HepG2 (cell line): ENCODE data around the gene PTGIS. TPM values are rescaled to one million over a fixed set of nuclear protein-coding genes. Genes with fewer than 3 reads are reported as not detected.
A peak's percentile ranks its signal among the peaks of the same experiment; 100 is the strongest.

Experiments used
- AHR ChIP-seq: IDR thresholded peaks from 2 replicates; pipeline ENCODE4 v1.6.1; 2018; ENCODE audit warnings: missing genetic modification reagents, missing compliant biosample characterization
- BCL6 ChIP-seq: IDR thresholded peaks from 2 replicates; pipeline ENCODE4 v1.6.1; 2016; ENCODE audit warnings: missing genetic modification reagents, missing compliant biosample characterization
- BORCS8-MEF2B ChIP-seq: sonication (generic); formaldehyde crosslinking; IDR thresholded peaks from 2 replicates; pipeline ENCODE4 v1.8.0; 2022; ENCODE audit warnings: mild to moderate bottlenecking, missing genetic modification reagents
- FOXA1 ChIP-seq, 2 experiments: fragments of 450-650 bp in 1 of 2; sonication (generic) in 1 of 2; formaldehyde crosslinking in 1 of 2; IDR thresholded peaks; 2 replicates each; pipeline versions ENCODE4 v1.4.0 to v1.6.1; 2016 to 2020; ENCODE audit warnings: missing genetic modification reagents in 1 of 2
- GZF1 ChIP-seq: sonication (generic); formaldehyde crosslinking; IDR thresholded peaks from 2 replicates; pipeline ENCODE4 v1.5.1; 2020; ENCODE audit warnings: mild to moderate bottlenecking, missing genetic modification reagents
- IRX3 ChIP-seq: sonication (generic); formaldehyde crosslinking; IDR thresholded peaks from 2 replicates; pipeline ENCODE4 v1.8.1; 2023; ENCODE audit warnings: mild to moderate bottlenecking, low read depth, missing genetic modification reagents, borderline replicate concordance
- PHF20 ChIP-seq: sonication (generic); formaldehyde crosslinking; IDR thresholded peaks from 2 replicates; pipeline ENCODE4 v1.5.0; 2020; ENCODE audit warnings: mild to moderate bottlenecking, missing genetic modification reagents
- SKI ChIP-seq: fragments of 450-650 bp; IDR thresholded peaks from one replicate; pipeline ENCODE4 v1.6.1; 2018; ENCODE audit warnings: mild to moderate bottlenecking; ENCODE audit not compliant: partially characterized antibody
- ZFP90 ChIP-seq: sonication (generic); formaldehyde crosslinking; IDR thresholded peaks from 2 replicates; pipeline ENCODE4 v1.8.0; 2022; ENCODE audit warnings: missing genetic modification reagents, mild to moderate bottlenecking, inconsistent platforms, borderline replicate concordance
- ZNF558 ChIP-seq: sonication (generic); formaldehyde crosslinking; IDR thresholded peaks from 2 replicates; pipeline ENCODE4 v1.9.0; 2022; ENCODE audit warnings: mild to moderate bottlenecking, missing genetic modification reagents, borderline replicate concordance
- ZNF713 ChIP-seq: sonication (generic); formaldehyde crosslinking; IDR thresholded peaks from 2 replicates; pipeline ENCODE4 v1.4.0; 2020; ENCODE audit warnings: mild to moderate bottlenecking, missing genetic modification reagents
- polyA plus RNA-seq, 8 experiments: library from polyadenylated mRNA; depleted of rRNA in 3 of 8; stranded (reverse) in 7 of 8; unstranded in 1 of 8; fragments of >200 nt; fragmentation: Illumina TruSeq in 4 of 8; extraction: Trizol in 4 of 8; gene quantifications; 2 replicates each; pipeline versions ENCODE4 v1.2.1 to v1.2.3, GENCODE V29; 2011 to 2016; ENCODE audit warnings: low read depth in 4 of 8, missing spikeins in 1 of 8, mixed read lengths in 1 of 8; ENCODE audit not compliant: insufficient read depth in 1 of 8
- total RNA-seq, 5 experiments: library from RNA; depleted of rRNA; stranded (reverse); fragments of >200 nt; fragmentation: Illumina TruSeq; extraction: Trizol; gene quantifications; 2 replicates each; pipeline ENCODE4 v1.2.3, GENCODE V29; 2016; ENCODE audit warnings: low read depth in 1 of 5
- TF ChIP-seq, protein P1 (sequence below): sonication (generic); formaldehyde crosslinking; IDR thresholded peaks from 2 replicates; pipeline ENCODE4 v1.4.0; 2020; ENCODE audit warnings: missing genetic modification reagents, mild to moderate bottlenecking, borderline replicate concordance
- TF ChIP-seq, protein P2 (sequence below): sonication (generic); formaldehyde crosslinking; IDR thresholded peaks from 2 replicates; pipeline ENCODE4 v1.4.0; 2020; ENCODE audit warnings: missing genetic modification reagents, borderline replicate concordance
- TF ChIP-seq, protein P3 (sequence below): sonication (generic); formaldehyde crosslinking; IDR thresholded peaks from 2 replicates; pipeline ENCODE4 v1.5.0; 2020; ENCODE audit warnings: mild to moderate bottlenecking, missing genetic modification reagents
- TF ChIP-seq, protein P4 (sequence below): sonication (generic); formaldehyde crosslinking; IDR thresholded peaks from 2 replicates; pipeline ENCODE4 v1.4.0; 2020; ENCODE audit warnings: missing genetic modification reagents
- TF ChIP-seq, protein P5 (sequence below): sonication (generic); formaldehyde crosslinking; IDR thresholded peaks from 2 replicates; pipeline ENCODE4 v1.9.0; 2021; ENCODE audit warnings: missing genetic modification reagents, mild to moderate bottlenecking, borderline replicate concordance

PTGIS gene
- total and polyA plus RNA-seq, 2 of the 13 experiments (the other 11 are each of a cell fraction or from before 2014, with no cell fraction given), result not detected

DNA sequence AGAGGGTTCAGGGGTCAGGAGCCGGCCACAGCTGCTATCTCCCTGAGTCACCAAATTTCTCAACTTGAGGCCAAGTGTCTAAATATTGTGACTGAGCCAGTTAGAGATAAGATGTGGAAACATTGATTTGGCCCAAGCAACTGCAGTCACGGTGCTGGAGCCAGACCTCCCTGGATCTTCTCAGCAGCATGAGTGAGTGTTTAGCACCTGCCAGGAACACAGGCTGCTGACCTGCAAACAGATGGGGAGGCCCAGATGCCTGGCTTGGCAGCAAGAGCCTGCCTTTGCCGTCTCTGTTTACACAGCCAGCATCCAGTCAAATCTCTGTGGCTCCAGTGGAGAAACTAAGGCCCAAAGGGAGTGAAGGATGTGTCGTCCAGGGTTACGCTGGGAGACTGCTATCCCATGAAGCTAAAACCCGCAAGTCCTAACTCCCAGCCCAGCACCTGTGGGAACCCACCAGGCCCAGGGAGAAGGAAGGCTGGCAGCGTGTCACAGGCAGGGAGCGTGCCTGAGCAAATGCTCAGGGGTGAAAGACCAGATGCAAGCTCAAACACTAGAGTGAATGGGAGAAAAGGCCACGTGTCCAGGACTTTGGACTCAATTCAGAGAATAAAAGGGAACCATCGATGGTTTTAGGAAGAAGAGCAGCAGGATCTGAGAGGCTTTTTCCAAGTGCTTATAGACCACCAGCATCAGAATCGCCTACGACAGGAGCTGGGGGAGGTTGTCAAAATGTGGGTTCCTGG is 15.9 kb upstream of the PTGIS start (continued):
- TF ChIP-seq FOXA1 (IDR thresholded peaks at IDR 0.05) (0 out of 2 replicates have a peak, but pooled peaks have one; percentile 40), FOXA1 (CRISPR knock-in tag; IDR thresholded peaks at IDR 0.05) (peak; percentile 96), GZF1 (CRISPR knock-in tag) (peak; percentile 72; the same call in 1 of the 2 replicates), PHF20 (CRISPR knock-in tag) (peak; percentile 47; the same call in 1 of the 2 replicates), BORCS8-MEF2B (CRISPR knock-in tag) (peak; percentile 86), ZNF558 (CRISPR knock-in tag) (no peak), AHR (peak; percentile 46; the same call in 1 of the 2 replicates), ZNF713 (peak; percentile 95; the same call in 1 of the 2 replicates), ZFP90 (CRISPR knock-in tag) (peak; percentile 90), BCL6 (CRISPR knock-in tag) (peak; percentile 76), SKI (peak; percentile 50), IRX3 (no peak; the same call in 1 of the 2 replicates)
- TF ChIP-seq, protein P1, sequence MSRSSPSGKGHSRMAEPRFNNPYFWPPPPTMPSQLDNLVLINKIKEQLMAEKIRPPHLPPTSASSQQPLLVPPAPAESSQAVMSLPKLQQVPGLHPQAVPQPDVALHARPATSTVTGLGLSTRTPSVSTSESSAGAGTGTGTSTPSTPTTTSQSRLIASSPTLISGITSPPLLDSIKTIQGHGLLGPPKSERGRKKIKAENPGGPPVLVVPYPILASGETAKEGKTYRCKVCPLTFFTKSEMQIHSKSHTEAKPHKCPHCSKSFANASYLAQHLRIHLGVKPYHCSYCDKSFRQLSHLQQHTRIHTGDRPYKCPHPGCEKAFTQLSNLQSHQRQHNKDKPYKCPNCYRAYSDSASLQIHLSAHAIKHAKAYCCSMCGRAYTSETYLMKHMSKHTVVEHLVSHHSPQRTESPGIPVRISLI (CRISPR knock-in tag), result peak; percentile 72; the same call in 1 of the 2 replicates
- TF ChIP-seq, protein P2, sequence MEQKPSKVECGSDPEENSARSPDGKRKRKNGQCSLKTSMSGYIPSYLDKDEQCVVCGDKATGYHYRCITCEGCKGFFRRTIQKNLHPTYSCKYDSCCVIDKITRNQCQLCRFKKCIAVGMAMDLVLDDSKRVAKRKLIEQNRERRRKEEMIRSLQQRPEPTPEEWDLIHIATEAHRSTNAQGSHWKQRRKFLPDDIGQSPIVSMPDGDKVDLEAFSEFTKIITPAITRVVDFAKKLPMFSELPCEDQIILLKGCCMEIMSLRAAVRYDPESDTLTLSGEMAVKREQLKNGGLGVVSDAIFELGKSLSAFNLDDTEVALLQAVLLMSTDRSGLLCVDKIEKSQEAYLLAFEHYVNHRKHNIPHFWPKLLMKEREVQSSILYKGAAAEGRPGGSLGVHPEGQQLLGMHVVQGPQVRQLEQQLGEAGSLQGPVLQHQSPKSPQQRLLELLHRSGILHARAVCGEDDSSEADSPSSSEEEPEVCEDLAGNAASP (CRISPR knock-in tag), result peak; percentile 63
- TF ChIP-seq, protein P3, sequence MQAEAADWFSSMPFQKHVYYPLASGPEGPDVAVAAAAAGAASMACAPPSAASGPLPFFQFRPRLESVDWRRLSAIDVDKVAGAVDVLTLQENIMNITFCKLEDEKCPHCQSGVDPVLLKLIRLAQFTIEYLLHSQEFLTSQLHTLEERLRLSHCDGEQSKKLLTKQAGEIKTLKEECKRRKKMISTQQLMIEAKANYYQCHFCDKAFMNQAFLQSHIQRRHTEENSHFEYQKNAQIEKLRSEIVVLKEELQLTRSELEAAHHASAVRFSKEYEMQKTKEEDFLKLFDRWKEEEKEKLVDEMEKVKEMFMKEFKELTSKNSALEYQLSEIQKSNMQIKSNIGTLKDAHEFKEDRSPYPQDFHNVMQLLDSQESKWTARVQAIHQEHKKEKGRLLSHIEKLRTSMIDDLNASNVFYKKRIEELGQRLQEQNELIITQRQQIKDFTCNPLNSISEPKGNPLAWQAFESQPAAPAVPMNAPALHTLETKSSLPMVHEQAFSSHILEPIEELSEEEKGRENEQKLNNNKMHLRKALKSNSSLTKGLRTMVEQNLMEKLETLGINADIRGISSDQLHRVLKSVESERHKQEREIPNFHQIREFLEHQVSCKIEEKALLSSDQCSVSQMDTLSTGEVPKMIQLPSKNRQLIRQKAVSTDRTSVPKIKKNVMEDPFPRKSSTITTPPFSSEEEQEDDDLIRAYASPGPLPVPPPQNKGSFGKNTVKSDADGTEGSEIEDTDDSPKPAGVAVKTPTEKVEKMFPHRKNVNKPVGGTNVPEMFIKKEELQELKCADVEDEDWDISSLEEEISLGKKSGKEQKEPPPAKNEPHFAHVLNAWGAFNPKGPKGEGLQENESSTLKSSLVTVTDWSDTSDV (CRISPR knock-in tag), result peak; percentile 96
- TF ChIP-seq, protein P4, sequence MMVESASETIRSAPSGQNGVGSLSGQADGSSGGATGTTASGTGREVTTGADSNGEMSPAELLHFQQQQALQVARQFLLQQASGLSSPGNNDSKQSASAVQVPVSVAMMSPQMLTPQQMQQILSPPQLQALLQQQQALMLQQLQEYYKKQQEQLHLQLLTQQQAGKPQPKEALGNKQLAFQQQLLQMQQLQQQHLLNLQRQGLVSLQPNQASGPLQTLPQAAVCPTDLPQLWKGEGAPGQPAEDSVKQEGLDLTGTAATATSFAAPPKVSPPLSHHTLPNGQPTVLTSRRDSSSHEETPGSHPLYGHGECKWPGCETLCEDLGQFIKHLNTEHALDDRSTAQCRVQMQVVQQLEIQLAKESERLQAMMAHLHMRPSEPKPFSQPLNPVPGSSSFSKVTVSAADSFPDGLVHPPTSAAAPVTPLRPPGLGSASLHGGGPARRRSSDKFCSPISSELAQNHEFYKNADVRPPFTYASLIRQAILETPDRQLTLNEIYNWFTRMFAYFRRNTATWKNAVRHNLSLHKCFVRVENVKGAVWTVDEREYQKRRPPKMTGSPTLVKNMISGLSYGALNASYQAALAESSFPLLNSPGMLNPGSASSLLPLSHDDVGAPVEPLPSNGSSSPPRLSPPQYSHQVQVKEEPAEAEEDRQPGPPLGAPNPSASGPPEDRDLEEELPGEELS (CRISPR knock-in tag), result peak; percentile 80; the same call in 1 of the 2 replicates
- TF ChIP-seq, protein P5, sequence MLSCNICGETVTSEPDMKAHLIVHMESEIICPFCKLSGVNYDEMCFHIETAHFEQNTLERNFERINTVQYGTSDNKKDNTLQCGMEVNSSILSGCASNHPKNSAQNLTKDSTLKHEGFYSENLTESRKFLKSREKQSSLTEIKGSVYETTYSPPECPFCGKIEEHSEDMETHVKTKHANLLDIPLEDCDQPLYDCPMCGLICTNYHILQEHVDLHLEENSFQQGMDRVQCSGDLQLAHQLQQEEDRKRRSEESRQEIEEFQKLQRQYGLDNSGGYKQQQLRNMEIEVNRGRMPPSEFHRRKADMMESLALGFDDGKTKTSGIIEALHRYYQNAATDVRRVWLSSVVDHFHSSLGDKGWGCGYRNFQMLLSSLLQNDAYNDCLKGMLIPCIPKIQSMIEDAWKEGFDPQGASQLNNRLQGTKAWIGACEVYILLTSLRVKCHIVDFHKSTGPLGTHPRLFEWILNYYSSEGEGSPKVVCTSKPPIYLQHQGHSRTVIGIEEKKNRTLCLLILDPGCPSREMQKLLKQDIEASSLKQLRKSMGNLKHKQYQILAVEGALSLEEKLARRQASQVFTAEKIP (CRISPR knock-in tag), result no peak
